Stimulated activated CD4-positive, alpha-beta T cell treated with anti-CD3 and anti-CD28 coated beads, Interleukin-15, amount 100 ng/mL, for 48 hours (primary cell): Measurements from ENCODE around the gene ZNF548.

Experiments used
- DNase-seq, 2 donors: peaks; one replicate each; pipeline ENCODE4 v3.0.0-alpha.2; 2020; ENCODE audit warnings: low read depth in 2 of 2

The ZNF548 gene

GRCh38 chr19:57398868-57399267, 9.2 kb downstream of the ZNF548 start:
- DNase-seq, result no peak

- no peak for DNase-seq
These were observed 14.3 kb downstream of the ZNF548 start for GRCh38 chr19:57403737-57404563.

DNA sequence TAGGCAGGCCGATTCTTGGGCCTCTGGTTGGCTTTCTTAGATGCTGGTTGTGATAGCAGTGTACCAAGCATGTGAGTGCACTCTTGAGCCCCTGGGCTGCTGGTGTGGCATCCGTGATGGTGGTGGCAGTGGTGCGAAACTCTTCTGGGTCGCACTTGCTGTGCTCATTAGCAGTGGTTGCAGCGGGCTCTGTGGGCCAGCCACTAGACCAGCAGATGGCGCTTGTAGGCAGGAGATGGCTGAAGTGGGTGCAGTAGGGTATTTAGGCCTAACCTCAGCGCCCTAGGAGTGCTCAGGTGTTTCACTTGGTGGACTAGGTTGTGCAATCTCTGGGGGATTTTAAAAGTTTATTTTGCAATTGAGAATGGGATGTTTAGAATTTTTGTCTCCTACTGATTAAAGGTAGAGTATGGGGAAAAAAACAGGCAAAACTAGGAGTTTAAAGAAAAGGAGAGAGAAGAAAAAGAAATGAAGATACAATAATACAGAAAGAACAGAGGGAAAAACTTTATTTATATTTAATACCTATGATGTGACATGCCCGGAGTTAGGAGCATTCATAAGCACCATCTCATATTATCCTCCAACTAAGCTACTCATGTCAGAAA, 17.0 kb downstream of the ZNF548 start:
- peak; percentile 49 to 66 for DNase-seq

DNA sequence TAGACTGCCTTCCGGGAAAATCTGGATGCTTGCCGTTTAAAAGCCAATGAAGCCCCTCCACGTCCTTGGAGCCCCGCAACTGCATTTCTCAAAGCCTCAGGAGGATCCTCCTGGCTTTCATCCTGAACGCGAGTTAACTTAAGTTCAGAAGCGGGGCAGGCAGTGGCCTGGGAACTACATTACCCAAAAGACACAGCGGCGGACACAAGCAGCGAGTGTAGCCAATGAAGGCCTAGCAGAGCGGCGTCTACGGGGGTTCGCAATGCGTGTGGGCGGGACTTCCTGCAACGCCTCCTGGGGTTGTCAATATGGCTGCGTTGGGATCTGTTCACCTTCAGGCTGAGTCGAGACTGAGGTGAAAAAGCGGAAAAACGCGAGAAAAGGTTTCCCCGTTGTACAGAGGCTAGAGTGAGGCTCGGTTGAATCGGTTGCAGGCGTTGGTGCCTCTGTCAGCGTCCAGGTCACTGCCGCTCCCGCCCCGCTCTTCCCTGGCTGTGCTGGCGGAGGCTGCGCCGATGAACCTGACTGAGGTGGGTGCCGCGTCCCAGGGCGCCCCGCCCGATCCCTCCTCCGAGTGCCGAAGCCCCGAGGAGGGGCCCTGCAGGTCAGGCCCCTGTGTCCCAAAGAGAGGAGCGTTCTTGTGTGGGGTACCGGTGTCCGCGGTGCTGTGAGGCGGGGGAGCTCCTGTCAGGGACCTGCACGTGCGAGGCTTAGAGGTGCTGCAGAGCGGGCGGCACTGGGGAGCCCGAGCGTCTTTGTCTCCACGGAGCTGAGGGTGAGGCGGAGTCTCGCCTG, 21.4 kb downstream of the ZNF548 start, which contains the start of gene ZNF17:
ZNF17 (plus strand) TSS at position 285 of the 795 bp plus-strand sequence. CDS start 2,455 bp downstream, outside the sequence.
- DNase-seq, result peak; percentile 89 to 90

DNA sequence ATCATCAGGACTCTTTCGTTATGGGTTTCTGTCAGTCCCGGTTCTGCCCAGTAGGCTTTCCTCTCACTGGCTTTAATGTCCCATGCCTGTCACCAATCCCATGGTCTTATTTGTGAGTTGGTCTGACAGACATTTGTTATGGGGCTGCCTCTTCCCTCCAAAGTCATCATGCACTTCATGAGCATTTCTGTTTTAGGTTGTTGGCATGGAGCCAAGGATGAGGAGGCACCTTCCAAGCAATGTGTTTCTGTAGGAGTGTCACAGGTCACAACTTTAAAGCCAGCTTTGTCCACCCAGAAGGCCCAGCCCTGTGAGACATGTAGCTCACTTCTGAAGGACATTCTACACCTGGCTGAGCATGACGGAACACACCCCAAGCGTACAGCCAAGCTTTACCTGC, 29.8 kb downstream of the ZNF548 start:
- no peak for DNase-seq

GRCh38 chr19:57421037-57421436, 31.4 kb downstream of the ZNF548 start:
- DNase-seq, result no peak

DNA sequence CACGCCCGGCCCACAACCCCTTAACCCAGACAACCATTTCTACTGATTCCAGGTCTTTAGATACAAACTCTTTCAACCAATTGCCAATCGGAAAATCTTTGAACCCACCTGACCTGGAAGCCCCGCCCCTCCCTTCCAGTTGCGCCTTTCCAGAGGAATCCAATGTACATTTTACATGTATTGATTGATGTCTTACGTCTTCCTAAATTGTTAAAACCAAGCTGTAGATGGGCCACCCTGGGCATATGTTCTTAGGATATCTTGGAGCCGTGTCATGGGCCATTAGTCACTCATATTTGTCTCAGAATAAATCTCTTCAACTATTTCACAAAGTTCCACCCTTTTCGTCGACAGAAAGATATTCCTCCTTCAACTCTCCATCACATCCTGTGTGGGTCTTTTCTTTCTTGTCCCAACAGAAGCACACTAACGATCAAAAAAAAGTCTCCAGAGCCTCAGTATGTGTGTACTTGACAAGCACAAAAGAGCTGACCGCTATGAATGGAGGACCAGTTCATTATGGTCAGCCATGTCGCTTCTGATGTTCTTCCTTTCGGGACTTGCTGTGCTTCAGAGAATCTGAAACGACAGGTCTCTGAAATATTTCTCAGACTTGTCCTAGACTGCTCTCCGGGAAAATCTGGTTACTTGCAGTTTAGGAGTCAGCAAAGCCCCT, 44.9 kb downstream of the ZNF548 start:
- DNase-seq, result no peak

- DNase-seq, result peak; percentile 95 to 96
These were observed 45.7 kb downstream of the ZNF548 start, which contains the start of gene ZNF749 for GRCh38 chr19:57435062-57435978. ZNF749 (plus strand) TSS chr19:57435325; CDS start chr19:57435579, 254 bp downstream.

GRCh38 chr19:57436417-57436816, 46.8 kb downstream of the ZNF548 start:
- no peak for DNase-seq

DNA sequence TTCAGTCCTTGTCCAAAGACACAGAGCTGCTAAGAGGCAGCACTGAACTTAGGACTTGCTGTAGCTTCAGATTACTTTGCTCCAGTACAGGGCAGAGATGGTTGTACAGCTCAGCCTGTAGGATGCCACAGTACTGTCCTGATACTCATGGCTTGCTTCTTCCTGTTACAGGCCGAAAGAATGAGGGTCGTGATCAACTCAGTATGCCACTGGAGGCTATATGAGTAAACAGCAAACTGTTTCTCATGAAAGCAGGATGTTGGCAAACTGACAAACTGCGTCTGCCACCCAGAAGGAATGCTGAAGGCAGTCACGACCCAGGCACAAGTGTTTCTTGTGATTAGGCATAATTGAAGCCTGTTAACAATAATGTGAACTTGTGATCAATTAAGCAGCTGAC, 48.3 kb downstream of the ZNF548 start:
- no peak for DNase-seq

DNA sequence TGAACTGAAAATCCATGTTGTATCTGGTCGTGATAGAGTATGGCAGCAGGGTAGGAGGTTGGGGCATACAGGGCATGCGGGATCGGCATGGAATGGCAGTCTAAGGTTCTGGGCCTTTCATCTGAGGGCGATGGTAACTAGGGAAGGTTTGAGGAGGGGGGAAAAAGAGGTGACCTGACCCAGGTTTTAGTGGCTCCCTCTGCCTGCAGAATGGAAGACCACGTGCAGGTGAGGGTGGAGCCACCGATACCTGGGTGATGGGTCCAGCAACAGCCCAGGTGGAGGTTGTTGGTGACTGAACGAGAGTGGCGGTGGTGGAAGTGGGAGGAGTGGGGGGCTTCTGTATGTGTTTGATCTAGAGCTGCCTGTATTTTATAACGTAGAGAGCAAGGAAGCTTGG, 49.3 kb downstream of the ZNF548 start:
- DNase-seq, result no peak

- DNase-seq, result no peak
These were observed 52.5 kb downstream of the ZNF548 start for GRCh38 chr19:57441979-57442752.

DNA sequence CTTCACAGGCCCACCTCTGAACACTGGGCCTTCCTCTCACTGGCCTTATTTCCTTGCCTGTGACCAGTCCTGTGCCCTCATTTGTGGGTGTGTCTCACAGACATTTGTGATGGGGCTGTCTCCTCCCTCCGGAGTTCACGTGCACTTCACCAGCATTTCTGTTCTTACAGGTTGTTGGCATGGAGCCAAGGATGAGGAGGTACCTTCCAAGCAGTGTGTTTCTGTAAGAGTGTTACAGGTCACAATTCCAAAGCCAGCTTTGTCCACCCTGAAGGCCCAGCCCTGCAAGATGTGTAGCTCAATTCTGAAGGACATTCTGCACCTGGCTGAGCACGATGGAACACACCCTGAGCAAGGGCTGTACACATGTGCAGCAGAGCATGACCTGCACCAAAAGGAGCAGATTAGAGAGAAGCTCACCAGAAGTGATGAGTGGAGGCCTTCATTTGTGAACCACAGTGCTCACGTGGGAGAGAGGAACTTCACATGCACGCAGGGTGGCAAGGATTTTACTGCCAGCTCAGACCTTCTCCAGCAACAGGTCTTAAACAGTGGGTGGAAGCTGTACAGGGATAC, 53.6 kb downstream of the ZNF548 start:
- no peak for DNase-seq

DNA sequence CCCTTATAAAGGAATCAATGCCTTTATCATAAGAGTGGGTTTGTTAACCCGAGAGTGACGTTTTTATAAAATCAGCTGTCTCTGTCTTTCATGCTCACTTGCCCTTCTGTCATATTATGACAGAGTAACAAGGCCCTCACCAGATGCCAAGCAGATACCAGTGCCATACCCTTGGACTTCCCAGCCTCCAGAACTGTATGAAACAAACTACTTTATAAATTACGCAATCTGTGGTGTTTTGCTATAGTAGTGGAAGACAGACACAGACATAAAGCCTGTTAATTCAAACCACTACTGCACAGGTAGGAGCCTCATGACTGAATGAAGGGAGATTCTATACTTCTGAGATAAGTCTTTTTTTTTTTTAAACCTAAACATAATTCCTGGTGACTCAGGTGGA, 62.7 kb downstream of the ZNF548 start:
- DNase-seq, result no peak
